NCI-H128 (cell line): Measurements from ENCODE around the gene OR2B3.
"Not testable (repeated sequence)": the region's sequence is repeated elsewhere in the genome, so short reads cannot be mapped to it uniquely, and the experiment has no call there.

ENCODE experiments used
- DNase-seq: peaks from one replicate; lab custom pipeline; 2025; ENCODE audit not compliant: unreplicated experiment; lab: John Stamatoyannopoulos, UW

The OR2B3 gene

GRCh38 chr6:29087213-29087612 lies at the start of gene OR2B3:
Gene OR2B3 (minus strand): TSS chr6:29087313. CDS start chr6:29087248, 65 bp downstream.
- no peak for DNase-seq

GRCh38 chr6:29131691-29132090 lies 44.6 kb upstream of the OR2B3 start:
- DNase-seq: no peak

- no peak for DNase-seq
Observed at GRCh38 chr6:29130644-29131043, 43.5 kb upstream of the OR2B3 start.

GRCh38 chr6:29129326-29130012 lies 42.4 kb upstream of the OR2B3 start:
- no peak for DNase-seq

- DNase-seq: not testable (repeated sequence)
Observed at GRCh38 chr6:29114964-29115363, 27.9 kb upstream of the OR2B3 start.

- DNase-seq: no peak
Observed at GRCh38 chr6:29112135-29112534, 25.0 kb upstream of the OR2B3 start.

- DNase-seq: no peak
Observed at GRCh38 chr6:29107758-29108157, 20.6 kb upstream of the OR2B3 start, which contains the start of gene OR2J3. Gene OR2J3 (plus strand): TSS chr6:29108058. CDS start chr6:29111891, 3,833 bp downstream.

- no peak for DNase-seq
Observed at GRCh38 chr6:29099190-29099589, 12.1 kb upstream of the OR2B3 start, which contains the start of gene OR2J1. Gene OR2J1 (plus strand): TSS chr6:29099490. CDS start chr6:29100943, 1,453 bp downstream.

- DNase-seq: no peak
Observed at GRCh38 chr6:29097803-29098202, 10.7 kb upstream of the OR2B3 start.

GRCh38 chr6:29092957-29093356 lies 5.8 kb upstream of the OR2B3 start:
- no peak for DNase-seq

- DNase-seq: no peak
Observed at GRCh38 chr6:29082457-29082856, 4.7 kb downstream of the OR2B3 start.

- no peak for DNase-seq
Observed at GRCh38 chr6:29081312-29081711, 5.8 kb downstream of the OR2B3 start.

GRCh38 chr6:29079203-29079602 lies 7.9 kb downstream of the OR2B3 start:
- DNase-seq: no peak

GRCh38 chr6:29071831-29072723 lies 15.0 kb downstream of the OR2B3 start:
- DNase-seq: no peak

GRCh38 chr6:29051680-29052079 lies 35.4 kb downstream of the OR2B3 start:
- DNase-seq: no peak

GRCh38 chr6:29045075-29045474 lies 42.0 kb downstream of the OR2B3 start, which contains the start of gene OR2W1:
Gene OR2W1 (minus strand): TSS chr6:29045175. CDS start chr6:29045175, 0 bp downstream.
- no peak for DNase-seq
